K562 (cell line): ENCODE measurements around the gene SULT2B1. TPM values are rescaled to one million over a fixed set of nuclear protein-coding genes. Genes with fewer than 3 reads are reported as not detected.

ENCODE experiments used
- DACH1 ChIP-seq: fragments of 450-650 bp; IDR thresholded peaks from 2 replicates; pipeline ENCODE4 v1.6.1; 2018; ENCODE audit not compliant: partially characterized antibody
- ERF ChIP-seq: fragments of 450-650 bp; formaldehyde crosslinking; IDR thresholded peaks from 2 replicates; pipeline ENCODE4 v1.4.0; 2020; ENCODE audit warnings: mild to moderate bottlenecking, mixed read lengths
- FOS ChIP-seq: IDR thresholded peaks from 3 replicates; pipeline ENCODE4 v1.6.1; 2011; ENCODE audit not compliant: insufficient read length; ENCODE audit errors: extremely low read depth
- FOXO4 ChIP-seq: fragments of 450-650 bp; formaldehyde crosslinking; IDR thresholded peaks from 2 replicates; pipeline ENCODE4 v1.4.0; 2020; ENCODE audit warnings: mild to moderate bottlenecking, moderate library complexity
- KDM5B ChIP-seq: fragments of 200-600 bp; sonication (generic); IDR thresholded peaks from 2 replicates; pipeline ENCODE4 v1.6.1; 2012; ENCODE audit warnings: low read depth, mild to moderate bottlenecking, moderate library complexity, low read length, control low read depth, inconsistent platforms; ENCODE audit not compliant: insufficient replicate concordance
- KLF13 ChIP-seq: fragments of 450-650 bp; IDR thresholded peaks from 2 replicates; pipeline ENCODE4 v1.6.1; 2016; ENCODE audit warnings: missing genetic modification characterization, low read depth, mild to moderate bottlenecking, missing compliant biosample characterization, moderate library complexity, borderline replicate concordance
- NELFE ChIP-seq: IDR thresholded peaks from 2 replicates; pipeline ENCODE4 v1.6.1; 2011; ENCODE audit warnings: mild to moderate bottlenecking; ENCODE audit not compliant: insufficient read depth, insufficient read length
- NR2C2 ChIP-seq, 2 experiments: fragments of 200-800 bp in 1 of 2; sonication (Bioruptor generic) in 1 of 2; sonication (generic) in 1 of 2; formaldehyde crosslinking in 1 of 2; IDR thresholded peaks; 2 replicates each; pipeline versions ENCODE4 v1.6.1 to v1.8.0; 2016 to 2022; ENCODE audit warnings: mild to moderate bottlenecking in 1 of 2, missing compliant biosample characterization in 1 of 2, missing genetic modification characterization in 1 of 2, missing genetic modification reagents in 1 of 2
- OTX1 ChIP-seq: fragments of 450-650 bp; formaldehyde crosslinking; IDR thresholded peaks from 2 replicates; pipeline ENCODE4 v1.4.0; 2022; ENCODE audit warnings: mild to moderate bottlenecking
- PRMT5 ChIP-seq: sonication (generic); formaldehyde crosslinking; IDR thresholded peaks from 2 replicates; pipeline ENCODE4 v1.5.0; 2020; ENCODE audit warnings: missing genetic modification reagents
- PTRF ChIP-seq: fragments of 450-650 bp; IDR thresholded peaks from 2 replicates; pipeline ENCODE4 v1.6.1; 2016; ENCODE audit warnings: mild to moderate bottlenecking, missing genetic modification characterization, missing compliant biosample characterization
- RAD51 ChIP-seq: fragments of 450-650 bp; IDR thresholded peaks from 2 replicates; pipeline ENCODE4 v1.7.1; 2016; ENCODE audit warnings: low read depth, mild to moderate bottlenecking, borderline replicate concordance
- RBM14 ChIP-seq: fragments of 200-400 bp; formaldehyde crosslinking; IDR thresholded peaks from 2 replicates; pipeline ENCODE4 v1.6.1; 2018; ENCODE audit warnings: low read depth, mild to moderate bottlenecking, low read length, moderate library complexity, borderline replicate concordance; ENCODE audit not compliant: insufficient read depth
- RBM15 ChIP-seq: fragments of 200-400 bp; formaldehyde crosslinking; IDR thresholded peaks from 2 replicates; pipeline ENCODE4 v1.6.1; 2018; ENCODE audit warnings: mild to moderate bottlenecking, low read length, moderate library complexity; ENCODE audit not compliant: insufficient read depth
- RFX1 ChIP-seq: fragments of 450-650 bp; IDR thresholded peaks from 2 replicates; pipeline ENCODE4 v1.6.1; 2016; ENCODE audit warnings: mild to moderate bottlenecking, moderate library complexity
- TCF15 ChIP-seq: fragments of 250-450 bp; sonication (Bioruptor Pico); IDR thresholded peaks from 2 replicates; pipeline ENCODE4 v1.8.0; 2022; ENCODE audit warnings: moderate library complexity, mild to moderate bottlenecking, inconsistent platforms
- XRCC3 ChIP-seq: fragments of 450-650 bp; IDR thresholded peaks from 2 replicates; pipeline ENCODE4 v1.6.1; 2017; ENCODE audit warnings: mild to moderate bottlenecking, moderate library complexity
- ZEB2 ChIP-seq: fragments of 450-650 bp; IDR thresholded peaks from 2 replicates; pipeline ENCODE4 v1.6.1; 2016
- ZNF143 ChIP-seq: sonication (generic); formaldehyde crosslinking; IDR thresholded peaks from 2 replicates; pipeline ENCODE4 v1.9.0; 2022; ENCODE audit warnings: mild to moderate bottlenecking, missing genetic modification reagents
- ZNF592 ChIP-seq: fragments of 450-650 bp; IDR thresholded peaks from 2 replicates; pipeline ENCODE4 v1.6.1; 2017; ENCODE audit warnings: antibody characterized with exemption, mild to moderate bottlenecking
- ZNF707 ChIP-seq: fragments of 250-450 bp; sonication (Bioruptor Pico); conservative IDR thresholded peaks from 2 replicates; pipeline ENCODE4 v1.8.0; 2022; ENCODE audit warnings: inconsistent platforms, mild to moderate bottlenecking, moderate library complexity
- ZNF76 ChIP-seq: fragments of 250-450 bp; sonication (Bioruptor Pico); IDR thresholded peaks from 2 replicates; pipeline ENCODE4 v1.4.0; 2020; ENCODE audit warnings: mild to moderate bottlenecking, moderate library complexity, borderline replicate concordance
- polyA plus RNA-seq, 8 experiments: library from polyadenylated mRNA; depleted of rRNA in 4 of 8; stranded (reverse) in 5 of 8; unstranded in 3 of 8; fragments of >200 nt; fragmentation: Nextera tagmentation in 2 of 8; fragmentation: Illumina TruSeq in 1 of 8; extraction: Ambion mirVana in 2 of 8; extraction: Trizol in 1 of 8; gene quantifications; 2 replicates each; pipeline versions ENCODE4 v1.2.1 to v1.2.3, GENCODE V29; 2011 to 2014; ENCODE audit warnings: inconsistent platforms in 1 of 8, missing spikeins in 1 of 8
- total RNA-seq, 7 experiments: library from RNA; depleted of rRNA in 6 of 7; stranded (reverse); fragments of >200 nt in 6 of 7; fragmentation: Illumina TruSeq in 2 of 7; extraction: Trizol in 2 of 7; gene quantifications; 2 replicates each; pipeline versions ENCODE4 v1.2.1 to v1.2.3, GENCODE V29; 2011 to 2021; ENCODE audit warnings: low replicate concordance in 1 of 7

Gene SULT2B1
- total and polyA plus RNA-seq, 9 of the 15 experiments (the other 6 are each of a cell fraction or from before 2014, with no cell fraction given) = 0.09 to 0.62 (median 0.22) TPM; not detected in 2

- no peak for TF ChIP-seq ZNF592
- peak; percentile 5 for TF ChIP-seq DACH1
- TF ChIP-seq KLF13 (tag) = no peak
- TF ChIP-seq NR2C2 (CRISPR knock-in tag; IDR thresholded peaks at IDR 0.05) = no peak
- TF ChIP-seq NR2C2 (tag; IDR thresholded peaks at IDR 0.05) = peak; percentile 79
- TF ChIP-seq ZNF143 = no peak
- TF ChIP-seq TCF15 (CRISPR knock-in tag) = 0 out of 2 replicates have a peak, but pooled peaks have one; percentile 24
- TF ChIP-seq RAD51 = no peak
- no peak for TF ChIP-seq PRMT5 (CRISPR knock-in tag)
- 0 out of 2 replicates have a peak, but pooled peaks have one; percentile 38 for TF ChIP-seq ERF (CRISPR knock-in tag)
- TF ChIP-seq RBM14 = no peak
- TF ChIP-seq KDM5B = no peak
- no peak for TF ChIP-seq NELFE
- peak; percentile 68; the same call in 1 of the 2 replicates for TF ChIP-seq FOXO4 (CRISPR knock-in tag)
- TF ChIP-seq FOS = no peak
- TF ChIP-seq ZNF76 = 0 out of 2 replicates have a peak, but pooled peaks have one; percentile 20
- peak; percentile 25; the same call in 1 of the 2 replicates for TF ChIP-seq PTRF (tag)
- TF ChIP-seq RBM15 = no peak
- no peak for TF ChIP-seq RFX1
- TF ChIP-seq ZNF707 (CRISPR knock-in tag) = peak; percentile 41; the same call in 1 of the 2 replicates
- TF ChIP-seq ZEB2 = no peak
- TF ChIP-seq OTX1 (CRISPR knock-in tag) = peak; percentile 72; the same call in 1 of the 2 replicates
- TF ChIP-seq XRCC3 = no peak
Measured at GRCh38 chr19:48619692-48620585, 68.0 kb downstream of the SULT2B1 start (continued).
